HG03571 (cell line): ENCODE results near the gene SH3GL2.

Experiments
- ATAC-seq: cut with Tn5 transposase; IDR thresholded peaks from one replicate; pipeline ENCODE4 v1.9.1; 2021; ENCODE audit not compliant: unreplicated experiment

The SH3GL2 gene

GRCh38 chr9:17578911-17579793 lies at the start of gene SH3GL2:
SH3GL2 (plus strand) TSS chr9:17579066.
- peak; percentile 66 for ATAC-seq

GRCh38 chr9:17531642-17532254 lies 47.1 kb upstream of the SH3GL2 start:
- ATAC-seq = no peak

GRCh38 chr9:17532461-17532860 lies 46.4 kb upstream of the SH3GL2 start:
- no peak for ATAC-seq

GRCh38 chr9:17535176-17535575 lies 43.7 kb upstream of the SH3GL2 start:
- ATAC-seq = no peak

- ATAC-seq = no peak
These were observed 42.8 kb upstream of the SH3GL2 start for GRCh38 chr9:17536027-17536426.

GRCh38 chr9:17551023-17551422 lies 27.8 kb upstream of the SH3GL2 start:
- ATAC-seq = no peak

GRCh38 chr9:17555362-17556054 lies 23.4 kb upstream of the SH3GL2 start:
- no peak for ATAC-seq

- ATAC-seq = no peak
These were observed 22.6 kb upstream of the SH3GL2 start for GRCh38 chr9:17556255-17556654.

GRCh38 chr9:17556935-17557334 lies 21.9 kb upstream of the SH3GL2 start:
- no peak for ATAC-seq

- no peak for ATAC-seq
These were observed 7.0 kb upstream of the SH3GL2 start for GRCh38 chr9:17571825-17572224.

GRCh38 chr9:17574342-17574741 lies 4.5 kb upstream of the SH3GL2 start:
- no peak for ATAC-seq

GRCh38 chr9:17578577-17578910 lies 322 bp upstream of the SH3GL2 start:
- ATAC-seq = no peak

- ATAC-seq = no peak
These were observed 1.3 kb downstream of the SH3GL2 start for GRCh38 chr9:17580119-17580518.

- no peak for ATAC-seq
These were observed 8.2 kb downstream of the SH3GL2 start for GRCh38 chr9:17587113-17587512.

GRCh38 chr9:17588395-17588794 lies 9.5 kb downstream of the SH3GL2 start:
- no peak for ATAC-seq

- no peak for ATAC-seq
These were observed 10.1 kb downstream of the SH3GL2 start for GRCh38 chr9:17588941-17589340.

GRCh38 chr9:17589771-17590170 lies 10.9 kb downstream of the SH3GL2 start:
- ATAC-seq = no peak

- ATAC-seq = no peak
These were observed 16.1 kb downstream of the SH3GL2 start for GRCh38 chr9:17594961-17595360.

GRCh38 chr9:17597977-17598376 lies 19.1 kb downstream of the SH3GL2 start:
- ATAC-seq = no peak

- ATAC-seq = no peak
These were observed 22.2 kb downstream of the SH3GL2 start for GRCh38 chr9:17600962-17601593.

GRCh38 chr9:17604556-17604955 lies 25.7 kb downstream of the SH3GL2 start:
- ATAC-seq = no peak
